Activated CD4-positive, CD25-positive, alpha-beta regulatory T cell (primary cell): ENCODE results near the gene PUS10.
"Not testable (repeated sequence)": the region's sequence is repeated elsewhere in the genome, so short reads cannot be mapped to it uniquely, and the experiment has no call there.

Experiments used
- DNase-seq, 4 experiments: peaks; one replicate each; lab custom pipeline; 2025; lab: John Stamatoyannopoulos, UW

The PUS10 gene

GRCh38 chr2:61013382-61013781 is 4.7 kb downstream of the PUS10 start:
- DNase-seq = no peak

DNA sequence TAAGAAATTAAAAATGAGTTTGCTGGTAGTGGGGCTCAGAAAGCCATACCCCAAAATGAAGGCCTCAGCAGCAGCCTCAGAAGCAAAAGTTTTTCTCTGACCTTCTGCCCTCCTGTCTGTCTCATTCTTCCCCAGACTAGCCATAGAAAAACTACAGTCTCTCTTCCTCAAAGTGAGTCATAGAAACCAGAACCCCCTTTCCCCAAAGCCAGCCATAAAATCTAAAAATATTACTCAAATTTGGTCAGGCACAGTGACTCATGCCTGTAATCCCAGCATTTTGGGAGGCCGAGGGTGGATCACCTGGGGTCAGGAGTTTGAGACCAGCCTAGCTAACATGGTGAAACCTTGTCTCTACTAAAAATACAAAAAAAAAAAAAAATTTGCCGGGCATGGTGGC is 5.8 kb downstream of the PUS10 start:
- not testable (repeated sequence) for DNase-seq

DNA sequence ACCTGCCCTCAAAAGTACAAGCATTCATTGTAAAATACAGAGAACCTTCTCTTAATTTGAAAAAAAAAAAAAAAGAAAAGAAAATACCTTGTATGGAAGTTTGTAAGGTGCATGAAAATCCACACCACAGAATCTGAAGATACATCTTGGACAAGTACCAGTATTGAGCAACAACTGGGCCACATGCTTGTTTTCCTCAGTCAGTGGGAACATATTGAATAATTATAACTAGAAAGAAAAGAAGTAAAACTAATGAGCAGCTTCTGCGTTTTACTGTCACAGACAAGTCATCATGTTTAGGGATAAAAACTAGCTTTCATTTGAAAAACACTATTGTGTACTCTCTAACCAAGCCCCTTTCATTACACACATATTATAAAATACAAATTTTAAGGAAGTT is 6.4 kb downstream of the PUS10 start:
- DNase-seq = no peak

DNA sequence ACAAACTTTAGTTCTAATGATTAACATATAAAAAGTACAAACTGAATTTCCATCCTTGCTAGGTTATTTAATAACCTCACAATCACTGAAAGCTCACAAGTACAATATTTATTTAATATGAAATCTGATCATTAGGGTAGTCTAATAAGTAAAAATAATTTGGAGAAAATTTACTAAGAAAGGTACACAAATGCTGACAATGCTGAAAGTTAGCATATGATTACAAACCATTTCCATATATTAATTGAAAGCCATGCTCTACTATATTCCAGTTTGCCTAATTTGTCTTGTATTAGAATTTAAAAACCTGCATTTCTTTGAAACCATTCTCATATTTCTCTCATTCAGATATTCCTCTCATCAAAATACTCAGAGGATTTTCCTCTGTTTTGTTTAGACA is 8.7 kb downstream of the PUS10 start:
- no peak for DNase-seq

DNA sequence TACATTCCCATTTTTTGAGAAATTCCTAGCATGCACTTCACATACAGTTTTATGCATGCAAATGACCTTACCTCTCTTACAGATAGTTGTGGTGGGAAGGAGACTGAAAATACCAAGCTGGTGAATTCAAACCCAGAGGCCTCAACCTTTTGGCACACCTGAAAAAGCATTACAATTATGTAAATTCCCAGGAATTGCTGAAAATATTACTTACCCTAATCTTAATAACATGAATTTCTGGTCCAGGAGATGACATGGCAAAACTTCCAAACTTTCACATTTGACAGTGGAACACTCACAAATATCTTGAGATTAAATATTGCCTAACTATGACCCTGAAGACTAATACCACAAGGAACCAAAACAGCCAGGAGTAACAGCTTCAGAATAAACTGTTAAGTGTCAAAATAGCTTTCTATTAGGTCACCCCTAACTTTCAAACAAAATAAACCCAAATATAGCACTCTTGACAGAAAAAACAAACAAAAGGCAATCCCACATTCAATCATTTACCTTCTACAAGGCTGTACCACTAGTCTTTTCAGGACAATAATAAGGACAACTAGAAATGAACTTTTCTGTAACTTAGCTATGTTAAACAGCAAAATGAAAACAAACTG is 11.5 kb downstream of the PUS10 start:
- DNase-seq = no peak

DNA sequence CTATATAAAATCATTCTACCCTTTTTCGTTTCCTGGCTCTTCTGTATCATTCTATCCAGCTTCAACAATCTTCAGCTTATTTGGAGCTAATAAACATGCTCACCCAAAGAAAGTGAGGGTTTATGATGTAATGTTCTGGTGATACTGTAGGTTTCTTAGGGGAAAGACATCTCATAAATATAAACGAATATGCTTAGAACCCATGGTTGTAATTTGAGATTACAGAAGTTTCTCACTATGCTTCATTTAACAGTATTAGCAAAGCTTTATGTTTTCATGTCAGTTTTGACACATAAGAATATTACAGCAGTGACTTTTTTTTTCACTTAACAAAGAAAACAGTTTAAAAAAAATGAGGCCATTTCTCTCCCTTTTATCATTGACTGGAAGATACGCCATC is 12.3 kb downstream of the PUS10 start:
- DNase-seq = no peak

- no peak for DNase-seq
Observed at GRCh38 chr2:60998628-60999545, 19.2 kb downstream of the PUS10 start.

GRCh38 chr2:60994131-60994530 is 23.9 kb downstream of the PUS10 start:
- DNase-seq = no peak

DNA sequence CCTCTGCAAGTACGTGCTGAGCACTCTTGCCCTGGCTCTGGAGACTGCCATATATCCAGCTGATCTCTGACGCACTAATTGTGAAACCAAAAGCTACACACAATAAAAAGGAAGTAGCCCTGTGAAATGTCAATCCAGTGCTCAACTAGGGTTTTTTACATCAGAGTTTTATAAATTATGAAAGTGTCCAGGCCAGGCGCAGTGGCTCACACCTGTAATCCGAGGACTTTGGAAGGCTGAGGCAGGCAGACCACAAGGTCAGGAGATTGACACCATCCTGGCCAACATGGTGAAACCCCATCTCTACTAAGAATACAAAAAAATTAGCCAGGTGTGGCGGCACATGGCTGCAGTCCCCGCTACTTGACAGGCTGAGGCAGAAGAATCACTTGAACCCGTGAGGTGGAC is 25.1 kb downstream of the PUS10 start:
- peak in 1 of 4 experiments; percentile 10 for DNase-seq

DNA sequence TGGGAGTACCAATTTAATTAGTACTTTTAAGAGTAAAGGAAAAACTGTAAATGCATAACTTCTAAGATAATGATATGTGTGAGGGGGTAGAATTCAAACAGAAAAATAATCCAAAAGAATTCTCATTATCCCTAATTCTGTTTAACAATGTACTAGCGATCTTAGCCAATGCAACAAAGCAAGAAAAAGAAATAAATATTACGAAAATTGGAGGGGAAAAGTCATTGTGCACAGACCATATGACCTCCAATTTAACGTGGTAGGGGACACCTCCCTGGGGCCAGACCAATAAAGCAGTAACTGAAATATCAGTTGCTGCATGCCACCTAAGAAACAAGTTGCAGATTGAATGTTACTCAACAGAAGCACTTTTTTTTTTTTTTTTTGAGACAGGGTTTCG is 26.4 kb downstream of the PUS10 start:
- DNase-seq = no peak

DNA sequence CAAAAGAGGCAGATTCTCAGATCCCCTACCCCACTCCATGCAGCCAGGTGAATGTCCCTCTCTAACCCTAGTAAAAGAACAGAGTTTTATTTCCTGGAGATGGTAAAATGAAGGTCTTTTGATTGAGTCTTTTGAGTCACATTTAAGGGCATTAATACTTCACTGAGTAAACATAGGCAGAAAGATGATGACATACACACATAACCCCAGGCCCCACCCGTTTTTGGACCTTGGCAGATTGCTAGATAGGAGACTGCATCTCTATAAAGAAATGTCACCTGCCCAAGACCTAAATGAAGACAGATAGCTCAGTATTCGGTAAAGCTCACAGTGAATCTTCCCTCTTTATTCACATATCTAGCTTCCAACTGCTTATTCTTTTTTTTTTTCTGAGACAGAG is 28.8 kb downstream of the PUS10 start:
- DNase-seq = no peak

GRCh38 chr2:60987656-60988055 is 30.4 kb downstream of the PUS10 start:
- DNase-seq = not testable (repeated sequence)

- DNase-seq = no peak
Observed at GRCh38 chr2:60987041-60987440, 31.0 kb downstream of the PUS10 start.

- no peak for DNase-seq
Observed at GRCh38 chr2:60984720-60985119, 33.3 kb downstream of the PUS10 start.

- DNase-seq = not testable (repeated sequence)
Observed at GRCh38 chr2:60982066-60982465, 36.0 kb downstream of the PUS10 start.

DNA sequence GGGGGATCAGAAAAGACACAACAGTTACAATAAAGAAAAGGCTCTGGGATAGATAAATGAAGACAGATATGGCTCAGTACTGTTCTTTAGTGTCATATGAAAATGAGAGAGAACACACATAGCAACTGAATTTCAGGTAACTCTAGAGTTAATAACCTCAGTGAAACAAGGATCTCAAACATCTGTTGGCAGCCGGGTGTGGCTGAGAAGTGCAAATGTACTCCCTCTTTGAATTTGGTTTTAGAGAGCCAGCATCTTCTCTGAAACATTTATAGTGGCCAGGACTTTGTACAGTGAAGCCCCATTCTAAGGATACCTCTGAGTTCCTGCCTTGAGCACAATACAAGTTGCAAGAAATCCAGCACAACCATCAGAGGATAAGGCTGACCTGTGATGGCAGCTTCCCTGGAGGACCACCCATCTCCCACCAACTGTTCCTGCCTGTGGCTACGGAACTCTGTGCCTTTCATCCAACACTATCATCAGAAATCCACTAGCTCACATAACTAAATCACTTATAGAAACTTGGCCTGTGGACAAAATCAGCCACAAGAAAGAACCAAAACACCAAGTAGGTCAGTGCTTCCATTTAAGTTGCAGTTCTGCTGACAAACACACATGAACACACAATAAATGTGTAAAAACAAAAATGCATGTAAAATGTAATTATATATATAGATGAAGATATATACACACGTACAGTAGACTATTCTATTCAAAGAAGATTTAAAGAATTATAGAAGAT is 37.8 kb downstream of the PUS10 start:
- DNase-seq = no peak

DNA sequence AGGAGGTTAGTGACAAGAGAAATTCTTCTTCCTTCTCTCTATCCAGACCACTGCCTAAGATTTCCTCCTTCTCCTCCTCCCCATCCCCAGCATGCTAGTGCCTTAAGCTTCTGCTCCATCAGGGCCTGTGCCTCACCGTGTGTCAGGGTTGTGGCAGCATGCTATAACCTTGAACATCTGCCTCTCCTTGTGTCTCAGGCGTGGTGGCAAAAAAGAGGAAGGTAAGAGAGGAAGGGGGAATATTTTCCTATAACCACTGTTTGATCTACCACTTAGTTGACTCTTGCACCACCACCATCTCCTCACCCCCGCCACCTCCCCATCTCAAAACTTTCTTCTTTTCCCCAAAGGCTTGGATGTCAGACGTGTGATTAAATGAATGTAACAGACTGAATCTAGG is 38.8 kb downstream of the PUS10 start:
- DNase-seq = no peak

DNA sequence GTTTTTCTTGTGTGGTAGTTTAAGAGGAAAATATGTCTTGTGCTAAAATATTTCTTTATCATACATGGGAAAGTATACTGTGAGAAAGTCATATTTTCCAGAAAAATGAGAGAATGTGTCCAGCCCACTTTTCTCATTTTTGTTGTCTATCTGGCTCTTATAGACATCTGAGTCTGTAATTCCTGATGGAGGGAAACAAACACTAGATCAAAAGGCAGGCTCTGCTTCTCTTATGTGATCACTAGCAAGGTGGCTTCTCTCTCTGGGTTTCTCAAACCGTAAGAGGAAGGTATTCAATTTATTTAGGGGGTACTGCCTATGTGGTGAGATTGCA is 40.5 kb downstream of the PUS10 start:
- DNase-seq = no peak

DNA sequence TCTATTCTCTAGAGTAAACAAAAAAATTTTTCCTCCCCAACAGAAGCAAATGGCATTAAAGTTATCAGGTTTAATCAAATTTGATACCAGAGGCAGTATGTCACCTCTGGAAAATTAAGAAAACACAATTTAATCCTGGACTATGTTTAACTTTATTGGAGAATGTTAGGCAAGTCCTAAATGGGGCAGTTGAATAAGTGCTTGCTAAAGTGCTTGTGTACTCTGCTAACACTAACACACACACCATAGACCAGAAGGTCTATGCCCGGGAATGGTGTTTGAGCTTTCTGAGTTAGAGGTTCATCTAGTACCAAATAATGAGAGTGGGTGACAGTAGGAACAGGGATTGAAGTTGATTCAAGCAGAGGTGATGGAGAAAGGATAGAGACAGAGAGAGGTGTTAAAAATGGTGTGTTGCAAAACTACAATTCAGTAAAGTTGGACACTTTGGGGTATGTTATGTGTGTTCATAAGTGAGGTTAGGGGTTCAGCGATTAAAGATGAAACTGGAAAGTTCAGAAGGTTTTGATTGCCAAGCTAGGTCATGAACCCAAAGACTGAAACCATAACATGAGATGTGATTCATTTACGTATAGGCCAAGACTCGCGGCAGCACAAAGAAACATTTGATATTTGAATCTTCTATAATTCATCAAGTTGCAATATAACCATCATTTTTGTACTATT is 41.0 kb downstream of the PUS10 start:
- DNase-seq = no peak

- no peak for DNase-seq
Observed at GRCh38 chr2:60976256-60976850, 41.7 kb downstream of the PUS10 start.

DNA sequence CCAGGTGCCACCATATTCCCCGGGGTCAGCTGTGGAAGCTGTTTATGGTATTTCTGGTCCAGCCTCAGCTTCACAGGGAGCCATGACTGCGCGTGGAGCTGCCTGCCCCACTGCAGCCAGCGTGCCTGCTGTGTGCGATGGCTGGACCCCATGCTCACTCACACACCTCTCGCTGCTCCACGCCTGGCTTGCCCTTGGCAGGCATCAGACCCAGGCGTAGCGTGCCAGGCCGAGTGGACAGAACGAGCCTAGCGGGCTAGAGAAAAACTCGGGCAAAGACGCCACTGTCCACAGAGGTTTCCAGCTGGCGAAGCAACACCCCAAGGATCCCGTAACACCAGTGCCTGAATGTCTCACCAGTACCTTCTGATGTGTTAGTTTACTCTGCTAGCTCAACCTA is 43.4 kb downstream of the PUS10 start:
- no peak for DNase-seq

- DNase-seq = no peak
Observed at GRCh38 chr2:60973705-60974104, 44.4 kb downstream of the PUS10 start.
